HUES48 (cell line): Measurements from ENCODE around the gene TGFBR3.
A peak's percentile ranks its signal among the peaks of the same experiment; 100 is the strongest.

Experiments used
- H3K27ac ChIP-seq: one replicate; pipeline ENCODE4 v1.7.0; 2013; ENCODE audit warnings: low read depth, low read length, inconsistent platforms
- H3K27me3 ChIP-seq: 2 replicates; pipeline ENCODE4 v1.6.1; 2013; ENCODE audit warnings: mild to moderate bottlenecking, low read length; ENCODE audit not compliant: control insufficient read depth, insufficient read depth
- H3K36me3 ChIP-seq: 2 replicates; pipeline ENCODE4 v1.6.1; 2013; ENCODE audit warnings: low read length; ENCODE audit not compliant: control insufficient read depth, insufficient read depth
- H3K4me1 ChIP-seq: 2 replicates; pipeline ENCODE4 v1.6.1; 2013; ENCODE audit warnings: mild to moderate bottlenecking, low read length; ENCODE audit not compliant: control insufficient read depth, insufficient read depth
- H3K4me3 ChIP-seq: 2 replicates; pipeline ENCODE4 v1.5.1; 2013; ENCODE audit warnings: mild to moderate bottlenecking, low read depth, low read length
- H3K9ac ChIP-seq: 2 replicates; pipeline ENCODE4 v1.6.1; 2013; ENCODE audit warnings: mild to moderate bottlenecking, low read depth, low read length, moderate library complexity
- H3K9me3 ChIP-seq: 2 replicates; pipeline ENCODE4 v1.6.1; 2013; ENCODE audit warnings: low read length; ENCODE audit not compliant: control insufficient read depth, insufficient read depth

Gene TGFBR3

GRCh38 chr1:91742848-91743292 lies 143.1 kb downstream of the TGFBR3 start:
- Histone ChIP-seq H3K27me3 (no peaks in the 10 kb centered on the region), H3K9me3 (peaks cover 5% of the 10 kb centered on the region; the same call in 1 of the 2 replicates), H3K4me3 (no peak overlapping the region), H3K9ac (no peak overlapping the region), H3K36me3 (no peaks in the 10 kb centered on the region), H3K4me1 (no peaks in the 10 kb centered on the region), H3K27ac (no peak overlapping the region)

GRCh38 chr1:91741906-91742305 lies 144.0 kb downstream of the TGFBR3 start:
- H3K4me3 ChIP-seq, result no peak overlapping the region
- no peak overlapping the region for H3K27ac ChIP-seq
- H3K4me1 ChIP-seq, result no peaks in the 10 kb centered on the region
- no peaks in the 10 kb centered on the region for H3K27me3 ChIP-seq
- H3K9me3 ChIP-seq, result peaks cover 5% of the 10 kb centered on the region; the same call in 1 of the 2 replicates
- no peak overlapping the region for H3K9ac ChIP-seq
- no peaks in the 10 kb centered on the region for H3K36me3 ChIP-seq

- Histone ChIP-seq H3K9me3 (peaks cover 4% of the 10 kb centered on the region; the same call in 1 of the 2 replicates), H3K36me3 (no peaks in the 10 kb centered on the region), H3K4me1 (no peaks in the 10 kb centered on the region), H3K4me3 (no peak overlapping the region), H3K9ac (no peak overlapping the region), H3K27ac (no peak overlapping the region), H3K27me3 (no peaks in the 10 kb centered on the region)
Measured at GRCh38 chr1:91741301-91741700, 144.7 kb downstream of the TGFBR3 start.

- Histone ChIP-seq H3K9me3 (no peaks in the 10 kb centered on the region), H3K9ac (no peak overlapping the region)
Measured at GRCh38 chr1:91737650-91738049, 148.3 kb downstream of the TGFBR3 start.

GRCh38 chr1:91736715-91737615 lies 149.0 kb downstream of the TGFBR3 start:
- peak overlapping the region; percentile 40 for H3K27ac ChIP-seq
- no peaks in the 10 kb centered on the region for H3K36me3 ChIP-seq
- H3K27me3 ChIP-seq, result no peaks in the 10 kb centered on the region
- H3K9ac ChIP-seq, result no peak overlapping the region
- H3K4me1 ChIP-seq, result no peaks in the 10 kb centered on the region
- H3K9me3 ChIP-seq, result no peaks in the 10 kb centered on the region
- no peak overlapping the region for H3K4me3 ChIP-seq

More at GRCh38 chr1:91737650-91738049, 148.3 kb downstream of the TGFBR3 start:
- no peak overlapping the region for H3K4me3 ChIP-seq
- H3K27me3 ChIP-seq, result no peaks in the 10 kb centered on the region
- no peaks in the 10 kb centered on the region for H3K36me3 ChIP-seq
- peak overlapping the region; percentile 40 for H3K27ac ChIP-seq
- no peaks in the 10 kb centered on the region for H3K4me1 ChIP-seq

- no peak overlapping the region for H3K4me3 ChIP-seq
- no peaks in the 10 kb centered on the region for H3K9me3 ChIP-seq
- no peaks in the 10 kb centered on the region for H3K27me3 ChIP-seq
- H3K27ac ChIP-seq, result peak overlapping the region; percentile 28
- H3K9ac ChIP-seq, result no peak overlapping the region
- H3K36me3 ChIP-seq, result no peaks in the 10 kb centered on the region
- H3K4me1 ChIP-seq, result peaks cover 3% of the 10 kb centered on the region; the same call in 1 of the 2 replicates
Measured at GRCh38 chr1:91736146-91736714, 149.7 kb downstream of the TGFBR3 start.

GRCh38 chr1:91735266-91735845 lies 150.6 kb downstream of the TGFBR3 start:
- H3K27me3 ChIP-seq, result no peaks in the 10 kb centered on the region
- peaks cover 4% of the 10 kb centered on the region; the same call in 1 of the 2 replicates for H3K4me1 ChIP-seq
- H3K27ac ChIP-seq, result no peak overlapping the region
- H3K4me3 ChIP-seq, result no peak overlapping the region
- H3K9ac ChIP-seq, result no peak overlapping the region
- H3K36me3 ChIP-seq, result no peaks in the 10 kb centered on the region
- no peaks in the 10 kb centered on the region for H3K9me3 ChIP-seq

- H3K27me3 ChIP-seq, result no peaks in the 10 kb centered on the region
- H3K4me1 ChIP-seq, result peaks cover 4% of the 10 kb centered on the region; the same call in 1 of the 2 replicates
- H3K9me3 ChIP-seq, result no peaks in the 10 kb centered on the region
- no peak overlapping the region for H3K9ac ChIP-seq
- H3K36me3 ChIP-seq, result no peaks in the 10 kb centered on the region
- no peak overlapping the region for H3K27ac ChIP-seq
- H3K4me3 ChIP-seq, result no peak overlapping the region
Measured at GRCh38 chr1:91734761-91735160, 151.2 kb downstream of the TGFBR3 start.

- Histone ChIP-seq H3K9ac (no peak overlapping the region), H3K9me3 (no peaks in the 10 kb centered on the region), H3K4me3 (no peak overlapping the region), H3K4me1 (peaks cover 4% of the 10 kb centered on the region), H3K27me3 (no peaks in the 10 kb centered on the region), H3K36me3 (no peaks in the 10 kb centered on the region), H3K27ac (no peak overlapping the region)
Measured at GRCh38 chr1:91733108-91733710, 152.7 kb downstream of the TGFBR3 start.

- no peak overlapping the region for H3K27ac ChIP-seq
- H3K27me3 ChIP-seq, result no peaks in the 10 kb centered on the region
- no peaks in the 10 kb centered on the region for H3K36me3 ChIP-seq
- H3K9me3 ChIP-seq, result no peaks in the 10 kb centered on the region
- H3K9ac ChIP-seq, result no peak overlapping the region
- H3K4me1 ChIP-seq, result peaks cover 4% of the 10 kb centered on the region
- H3K4me3 ChIP-seq, result no peak overlapping the region
Measured at GRCh38 chr1:91732291-91733107, 153.5 kb downstream of the TGFBR3 start.
